ENCODE data around the gene L3HYPDH.

DNA sequence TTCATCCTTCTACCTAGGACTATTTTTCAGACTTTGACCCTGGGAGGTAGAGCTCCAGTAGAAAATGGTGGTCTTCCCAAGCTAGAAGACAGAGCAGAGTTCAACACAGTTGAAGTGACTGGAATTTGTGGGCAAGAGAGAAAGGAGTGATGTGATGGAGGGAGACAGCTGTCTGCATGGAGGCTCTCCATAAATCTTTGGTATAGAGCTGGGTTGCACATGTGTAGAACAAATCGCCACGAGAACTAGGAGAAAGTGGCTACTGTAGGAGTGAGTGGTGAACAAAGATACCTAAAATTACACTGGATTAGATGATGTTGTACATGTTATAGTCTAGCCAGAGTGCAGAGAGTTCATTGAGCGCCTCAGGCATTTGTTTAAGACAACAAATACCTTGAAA lies 33.5 kb downstream of the L3HYPDH start:
- TF ChIP-seq CTCF (IDR thresholded peaks at IDR 0.05; ENCODE audit: low read depth, low read length, poor library complexity, severe bottlenecking) = no peak
- no peak for TF ChIP-seq EZH2phosphoT487 (IDR thresholded peaks at IDR 0.05; ENCODE audit: borderline replicate concordance, low read length)
